GM12878 (cell line): ENCODE results near the gene STAT4. TPM values are rescaled to one million over a fixed set of nuclear protein-coding genes. Genes with fewer than 3 reads are reported as not detected.

Source experiments
- ATAC-seq: fragments of 200-7000 bp; cut with Tn5 transposase; 3 replicates; pipeline ENCODE4 v1.9.1; 2020; ENCODE audit warnings: mild to moderate bottlenecking, moderate library complexity
- BruUV-seq: library from RNA; stranded (reverse); fragments of 400-500 nt; replicated peaks from 2 replicates; lab custom pipeline; 2021; lab: Mats Ljungman, UMichigan
- CTCF ChIA-PET: fragments of 300-600 bp; sonication (Branson Sonifier 250); formaldehyde crosslinking; extraction: SDS; loops from one replicate; lab custom pipeline; 2021; ENCODE audit warnings: inconsistent platforms; lab: Yijun Ruan, JAX
- POLR2A ChIA-PET: fragments of 350-600 bp; formaldehyde crosslinking; extraction: SDS; loops from one replicate; lab custom pipeline; 2021; ENCODE audit warnings: inconsistent platforms; lab: Charles Lee
- RAD21 ChIA-PET: fragments of 300-600 bp; sonication (Branson Sonifier 250); formaldehyde crosslinking; loops from one replicate; lab custom pipeline; 2023; ENCODE audit warnings: antibody characterized with exemption; ENCODE audit not compliant: unreplicated experiment; lab: Charles Lee
- SMC1A ChIA-PET: fragments of 300-600 bp; sonication (Branson Sonifier 250); formaldehyde crosslinking; loops from one replicate; lab custom pipeline; 2023; ENCODE audit not compliant: unreplicated experiment, uncharacterized antibody; lab: Charles Lee
- DNase-seq: peaks from one replicate; pipeline ENCODE4 v3.0.0-alpha.2; 2011; ENCODE audit warnings: low read depth, low spot score
- FAIRE-seq: peaks from 3 replicates; lab custom pipeline; 2011; peaks lifted over from hg19 to GRCh38; lab: Jason Lieb, UNC
- H2AFZ ChIP-seq: 2 replicates; pipeline ENCODE4 v1.6.0; 2011; ENCODE audit warnings: low read depth, low read length, control low read depth; ENCODE audit not compliant: control insufficient read depth
- H3K27ac ChIP-seq: 2 replicates; pipeline ENCODE4 v1.5.1; 2011; ENCODE audit warnings: control low read depth; ENCODE audit not compliant: control insufficient read depth, insufficient read depth
- H3K27me3 ChIP-seq, 2 experiments: replicated peaks in 1 of 2; 2 replicates each; pipeline versions ENCODE4 v1.6.0 to v1.6.1; 2011; ENCODE audit warnings: low read length in 1 of 2; ENCODE audit not compliant: control insufficient read depth in 2 of 2, insufficient read depth in 2 of 2
- H3K36me3 ChIP-seq, 2 experiments: 2 replicates each; pipeline ENCODE4 v1.5.1; 2011; ENCODE audit warnings: low read length in 1 of 2; ENCODE audit not compliant: control insufficient read depth in 2 of 2, insufficient read depth in 2 of 2
- H3K4me1 ChIP-seq: 2 replicates; pipeline ENCODE4 v1.6.1; 2011; ENCODE audit warnings: mild to moderate bottlenecking, low read length, moderate library complexity, mixed read lengths; ENCODE audit not compliant: control insufficient read depth, insufficient read depth
- H3K4me2 ChIP-seq: 2 replicates; pipeline ENCODE4 v1.6.0; 2011; ENCODE audit warnings: control low read depth; ENCODE audit not compliant: control insufficient read depth, insufficient read depth
- H3K4me3 ChIP-seq: fragments of 200-600 bp; sonication (generic); 2 replicates; pipeline ENCODE4 v1.5.1; 2016
- H3K79me2 ChIP-seq: 2 replicates; pipeline ENCODE4 v1.6.0; 2011; ENCODE audit warnings: low read length; ENCODE audit not compliant: control insufficient read depth, insufficient read depth
- H3K9ac ChIP-seq: 2 replicates; pipeline ENCODE4 v1.8.0; 2011; ENCODE audit warnings: low read length, control low read depth, mixed read lengths; ENCODE audit not compliant: control insufficient read depth, insufficient read depth
- H3K9me3 ChIP-seq: replicated peaks from 3 replicates; pipeline ENCODE4 v1.5.1; 2011; ENCODE audit warnings: mild to moderate bottlenecking, low read length; ENCODE audit not compliant: control insufficient read depth, insufficient read depth
- H4K20me1 ChIP-seq: 2 replicates; pipeline ENCODE4 v1.6.0; 2011; ENCODE audit not compliant: control insufficient read depth, insufficient read depth
- BACH1 ChIP-seq: fragments of 450-650 bp; IDR thresholded peaks from 2 replicates; pipeline ENCODE4 v1.6.1; 2017; ENCODE audit warnings: mild to moderate bottlenecking, borderline replicate concordance
- NRF1 ChIP-seq: conservative IDR thresholded peaks from 2 replicates; pipeline ENCODE4 v1.6.1; 2011; ENCODE audit warnings: mild to moderate bottlenecking, low read depth, low read length, improper control_type of control experiment
- PAX5 ChIP-seq: IDR thresholded peaks from 2 replicates; pipeline ENCODE4 v1.6.1; 2011; ENCODE audit warnings: low read depth, low read length, borderline replicate concordance
- TCF3 ChIP-seq: IDR thresholded peaks from 2 replicates; pipeline ENCODE4 v1.6.1; 2012; ENCODE audit warnings: low read depth, mild to moderate bottlenecking, low read length, borderline replicate concordance; ENCODE audit not compliant: insufficient read depth
- WGBS: methylation state at CpG from one replicate; pipeline ENCODE4 v1.1.6; 2016; ENCODE audit warnings: low lambda C conversion rate; ENCODE audit not compliant: insufficient replicate concordance, insufficient coverage; ENCODE audit errors: missing lambda C conversion rate; 5-methylcytosine and 5-hydroxymethylcytosine counted together
- in situ Hi-C: fragments of 300-500 bp; cut with MboI; formaldehyde crosslinking; loops from 9 replicates; pipeline ENCODE4 v1.14.3; 2018; ENCODE audit warnings: mixed read lengths
- intact Hi-C: fragments of 100-400 bp; cut with micrococcal nuclease; formaldehyde crosslinking; loops from one replicate; pipeline ENCODE4 v1.14.2; 2022; ENCODE audit not compliant: unreplicated experiment
- polyA plus RNA-seq, 11 experiments: library from polyadenylated mRNA; depleted of rRNA in 4 of 11; unstranded in 6 of 11; stranded (reverse) in 5 of 11; fragments of >200 nt; fragmentation: Nextera tagmentation in 4 of 11; fragmentation: Illumina TruSeq in 1 of 11; extraction: Ambion mirVana in 4 of 11; extraction: Trizol in 1 of 11; gene quantifications; 1 replicate in 1 of 11; 2 replicates in 10 of 11; pipeline versions ENCODE4 v1.2.1 to v1.2.3, GENCODE V29; 2011 to 2016; ENCODE audit warnings: inconsistent platforms in 2 of 11, missing spikeins in 2 of 11, low read depth in 1 of 11
- total RNA-seq, 4 experiments: library from RNA; depleted of rRNA in 3 of 4; stranded (reverse); fragments of >200 nt in 3 of 4; fragmentation: Illumina TruSeq in 1 of 4; extraction: Trizol in 1 of 4; gene quantifications; 2 replicates each; pipeline versions ENCODE4 v1.2.1 to v1.2.3, GENCODE V29; 2013 to 2021
- TF ChIP-seq, protein P1 (sequence below): fragments of 450-650 bp; IDR thresholded peaks from 2 replicates; pipeline ENCODE4 v1.6.1; 2017; ENCODE audit warnings: borderline replicate concordance
- TF ChIP-seq, protein P2 (sequence below): IDR thresholded peaks from 2 replicates; pipeline ENCODE4 v1.6.1; 2011; ENCODE audit warnings: low read depth, mild to moderate bottlenecking, low read length, moderate library complexity, borderline replicate concordance; ENCODE audit errors: extremely low read depth
- TF ChIP-seq, protein P3 (sequence below), 3 experiments: IDR thresholded peaks in 2 of 3; conservative IDR thresholded peaks in 1 of 3; 2 replicates each; pipeline ENCODE4 v1.5.1; 2011; ENCODE audit warnings: low read depth in 3 of 3, low read length in 3 of 3, mild to moderate bottlenecking in 3 of 3, control low read depth in 2 of 3, moderate library complexity in 2 of 3, inconsistent platforms in 1 of 3, mixed read lengths in 1 of 3; ENCODE audit not compliant: control insufficient read depth in 2 of 3, insufficient read depth in 1 of 3; ENCODE audit errors: extremely low read depth in 1 of 3

Gene STAT4
- total and polyA plus RNA-seq, 10 of the 15 experiments (the other 5 are each of a cell fraction or from before 2014, with no cell fraction given): 3.1 to 9.3 (median 7.1) TPM

DNA sequence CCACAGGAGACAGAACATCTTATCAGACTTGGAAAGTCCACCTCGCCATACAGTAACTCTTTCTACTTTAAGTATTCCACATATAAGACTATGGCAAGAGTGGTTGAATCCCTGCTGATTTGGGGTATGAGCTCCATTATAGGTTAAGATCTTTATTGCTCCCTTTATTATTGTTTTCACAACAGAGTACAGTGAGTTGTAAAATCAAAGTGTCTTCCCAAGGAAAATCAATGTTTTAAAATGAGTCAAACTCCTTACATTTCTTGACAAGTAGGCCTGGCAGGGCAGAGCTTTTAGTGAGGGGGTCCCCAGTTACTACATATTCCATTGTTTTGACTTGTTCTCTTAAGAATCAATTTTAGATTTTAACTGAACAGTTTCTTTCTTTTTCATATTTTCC lies 87.2 kb downstream of the STAT4 start:
- H3K4me1 ChIP-seq: no peaks in the 10 kb centered on the region
- RAD21 ChIA-PET: interaction anchor here (1.6 kb wide), 1 partner anchor 92 kb away, joined by 5 read pairs; no protein-coding TSS in a partner anchor
- 67% methylated on average over 1 of the region's 1 CpG for WGBS
- POLR2A ChIA-PET: no interaction called here
- H2AFZ ChIP-seq: no peak overlapping the region
- CTCF ChIA-PET: interaction anchor here (3.6 to 4.9 kb wide), 2 partner anchors 11 to 92 kb away, joined by 24 to 54 read pairs; no protein-coding TSS in a partner anchor
- H4K20me1 ChIP-seq: no peaks in the 10 kb centered on the region
- no peak overlapping the region for H3K4me2 ChIP-seq
- in situ Hi-C loops: no loop called here
- no peak overlapping the region for H3K9ac ChIP-seq
- no peak overlapping the region for H3K27ac ChIP-seq
- intact Hi-C loops: no loop called here
- SMC1A ChIA-PET: interaction anchor here (0.7 to 6.6 kb wide), 5 partner anchors 10 to 98 kb away, joined by 3 to 38 read pairs (median 6); no protein-coding TSS in a partner anchor
- H3K36me3 ChIP-seq: no peaks in the 10 kb centered on the region
- ATAC-seq (no peak), FAIRE-seq (no peak), DNase-seq (no peak)
- H3K27me3 ChIP-seq: no peaks in the 10 kb centered on the region
- H3K4me3 ChIP-seq: no peak overlapping the region
- no peak for TF ChIP-seq NRF1
- TF ChIP-seq BACH1: no peak
- no peaks in the 10 kb centered on the region for H3K79me2 ChIP-seq
- BruUV-seq: no TSS peak
- no peaks in the 10 kb centered on the region for H3K9me3 ChIP-seq

DNA sequence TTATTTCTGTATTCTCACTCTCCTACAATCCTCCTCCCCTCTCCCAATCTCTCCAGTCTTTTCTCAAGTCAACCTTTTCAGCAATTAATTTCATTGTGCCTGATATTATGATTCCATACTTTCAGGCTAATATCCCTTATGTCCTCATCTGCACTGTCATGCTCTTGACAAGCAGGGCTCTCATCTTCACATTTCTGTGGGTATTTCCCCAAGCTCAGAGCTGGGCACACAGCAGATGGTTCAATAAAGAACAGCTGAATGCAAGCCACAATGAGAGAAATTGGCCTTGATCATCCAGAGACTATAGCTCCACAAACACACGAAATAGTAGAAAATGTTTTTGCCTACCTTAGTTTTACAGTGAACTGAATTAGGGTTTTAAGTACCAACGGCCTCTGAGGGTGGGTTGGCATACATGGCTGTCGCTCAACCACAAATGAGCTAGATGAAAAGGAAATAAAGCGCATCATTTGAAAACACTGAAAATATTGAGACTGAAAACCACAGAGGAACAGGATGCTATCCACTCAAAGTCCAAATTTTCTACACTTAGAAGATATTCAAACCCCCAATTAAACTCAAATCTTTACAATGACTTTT lies 89.3 kb downstream of the STAT4 start:
- Histone ChIP-seq H3K27me3 (no peaks in the 10 kb centered on the region), H4K20me1 (no peaks in the 10 kb centered on the region), H3K4me2 (no peak overlapping the region), H3K4me1 (no peaks in the 10 kb centered on the region), H2AFZ (no peak overlapping the region), H3K9ac (no peak overlapping the region), H3K36me3 (no peaks in the 10 kb centered on the region), H3K27ac (no peak overlapping the region), H3K4me3 (no peak overlapping the region), H3K79me2 (no peaks in the 10 kb centered on the region), H3K9me3 (no peaks in the 10 kb centered on the region)
- ATAC-seq: no peak
- no peak for FAIRE-seq
- intact Hi-C loops (no loop called here), in situ Hi-C loops (no loop called here)
- WGBS: 34% methylated on average over 4 of the region's 4 CpGs
- CTCF ChIA-PET: interaction anchor here (1.2 to 4.9 kb wide), 4 partner anchors 9 to 96 kb away, joined by 3 to 54 read pairs (median 16); no protein-coding TSS in a partner anchor
- POLR2A ChIA-PET: no interaction called here
- SMC1A ChIA-PET: interaction anchor here (0.5 to 6.6 kb wide), 6 partner anchors 8 to 504 kb away, joined by 3 to 38 read pairs (median 6); no protein-coding TSS in a partner anchor
- no peak for DNase-seq
- RAD21 ChIA-PET: interaction anchor here (1.2 kb wide), 1 partner anchor 9 kb away, joined by 7 read pairs; no protein-coding TSS in a partner anchor
- no TSS peak for BruUV-seq
- TF ChIP-seq PAX5 (no peak), TCF3 (no peak)
- TF ChIP-seq, protein P1, sequence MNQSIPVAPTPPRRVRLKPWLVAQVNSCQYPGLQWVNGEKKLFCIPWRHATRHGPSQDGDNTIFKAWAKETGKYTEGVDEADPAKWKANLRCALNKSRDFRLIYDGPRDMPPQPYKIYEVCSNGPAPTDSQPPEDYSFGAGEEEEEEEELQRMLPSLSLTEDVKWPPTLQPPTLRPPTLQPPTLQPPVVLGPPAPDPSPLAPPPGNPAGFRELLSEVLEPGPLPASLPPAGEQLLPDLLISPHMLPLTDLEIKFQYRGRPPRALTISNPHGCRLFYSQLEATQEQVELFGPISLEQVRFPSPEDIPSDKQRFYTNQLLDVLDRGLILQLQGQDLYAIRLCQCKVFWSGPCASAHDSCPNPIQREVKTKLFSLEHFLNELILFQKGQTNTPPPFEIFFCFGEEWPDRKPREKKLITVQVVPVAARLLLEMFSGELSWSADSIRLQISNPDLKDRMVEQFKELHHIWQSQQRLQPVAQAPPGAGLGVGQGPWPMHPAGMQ: no peak
- TF ChIP-seq, protein P2, sequence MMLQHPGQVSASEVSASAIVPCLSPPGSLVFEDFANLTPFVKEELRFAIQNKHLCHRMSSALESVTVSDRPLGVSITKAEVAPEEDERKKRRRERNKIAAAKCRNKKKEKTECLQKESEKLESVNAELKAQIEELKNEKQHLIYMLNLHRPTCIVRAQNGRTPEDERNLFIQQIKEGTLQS: no peak
- TF ChIP-seq, protein P3, sequence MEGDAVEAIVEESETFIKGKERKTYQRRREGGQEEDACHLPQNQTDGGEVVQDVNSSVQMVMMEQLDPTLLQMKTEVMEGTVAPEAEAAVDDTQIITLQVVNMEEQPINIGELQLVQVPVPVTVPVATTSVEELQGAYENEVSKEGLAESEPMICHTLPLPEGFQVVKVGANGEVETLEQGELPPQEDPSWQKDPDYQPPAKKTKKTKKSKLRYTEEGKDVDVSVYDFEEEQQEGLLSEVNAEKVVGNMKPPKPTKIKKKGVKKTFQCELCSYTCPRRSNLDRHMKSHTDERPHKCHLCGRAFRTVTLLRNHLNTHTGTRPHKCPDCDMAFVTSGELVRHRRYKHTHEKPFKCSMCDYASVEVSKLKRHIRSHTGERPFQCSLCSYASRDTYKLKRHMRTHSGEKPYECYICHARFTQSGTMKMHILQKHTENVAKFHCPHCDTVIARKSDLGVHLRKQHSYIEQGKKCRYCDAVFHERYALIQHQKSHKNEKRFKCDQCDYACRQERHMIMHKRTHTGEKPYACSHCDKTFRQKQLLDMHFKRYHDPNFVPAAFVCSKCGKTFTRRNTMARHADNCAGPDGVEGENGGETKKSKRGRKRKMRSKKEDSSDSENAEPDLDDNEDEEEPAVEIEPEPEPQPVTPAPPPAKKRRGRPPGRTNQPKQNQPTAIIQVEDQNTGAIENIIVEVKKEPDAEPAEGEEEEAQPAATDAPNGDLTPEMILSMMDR (IDR thresholded peaks at IDR 0.05 in 2 of 3, conservative IDR thresholded peaks at IDR 0.05 in 1 of 3; ENCODE audit: control insufficient read depth in 2 of 3, extremely low read depth in 1 of 3, insufficient read depth in 1 of 3, low read depth in 3 of 3, low read length in 3 of 3): no peak
